Ishikawa (cell line): ENCODE data around the gene CHN2.

Experiments used
- CREB1 ChIP-seq: IDR thresholded peaks from 2 replicates; pipeline ENCODE4 v1.6.1; 2012; ENCODE audit warnings: low read depth
- EP300 ChIP-seq: IDR thresholded peaks from 2 replicates; pipeline ENCODE4 v1.6.1; 2012; ENCODE audit warnings: borderline replicate concordance
- TAF1 ChIP-seq: IDR thresholded peaks from 2 replicates; pipeline ENCODE4 v1.6.1; 2012; ENCODE audit warnings: low read depth, mild to moderate bottlenecking

- no peak for TF ChIP-seq CREB1
- no peak for TF ChIP-seq EP300
- no peak for TF ChIP-seq TAF1
These were observed 97.4 kb downstream of the CHN2 start for GRCh38 chr7:29291723-29292618.
